Measurements from ENCODE around the gene SMIM24. TPM values are rescaled to one million over a fixed set of nuclear protein-coding genes. Genes with fewer than 3 reads are reported as not detected.
A peak's percentile ranks its signal among the peaks of the same experiment; 100 is the strongest.

Gene SMIM24
- total RNA-seq, 1 experiment from 2014 or later: 1.9 TPM

DNA sequence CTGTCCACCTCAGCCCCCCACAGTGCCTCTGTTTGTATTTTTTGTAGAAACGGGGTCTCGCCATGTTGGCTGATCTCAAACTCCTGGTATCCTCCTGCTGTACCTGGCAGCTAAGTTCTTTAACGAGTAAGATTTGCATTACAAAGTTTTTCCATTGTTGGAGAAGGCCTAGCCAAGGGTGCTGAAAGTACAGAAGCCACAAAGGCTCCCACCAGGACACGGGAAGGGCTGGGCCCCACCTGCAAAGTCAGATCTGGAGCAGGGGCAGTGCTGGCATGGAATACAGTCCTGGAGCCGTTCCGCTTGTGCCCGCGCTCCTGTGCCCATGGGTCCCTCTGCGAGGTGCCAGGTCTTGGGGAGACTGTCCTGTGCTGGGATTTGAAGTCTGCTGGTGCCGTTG is 37.9 kb upstream of the SMIM24 start:
- H2BK120ac ChIP-seq (ENCODE audit: low read depth, low read length, poor library complexity, severe bottlenecking): no peak overlapping the region
- WGBS (ENCODE audit: extremely low coverage, insufficient read length, low lambda C conversion rate): no CpG with 5 or more reads among the region's 10 CpGs
- H3K79me2 ChIP-seq (ENCODE audit: insufficient read depth, low read length): no peaks in the 10 kb centered on the region; the same call in 1 of the 2 replicates
- H3K56ac ChIP-seq (ENCODE audit: insufficient read length, low read depth, low read length): no peak overlapping the region
- TF ChIP-seq, protein P1, sequence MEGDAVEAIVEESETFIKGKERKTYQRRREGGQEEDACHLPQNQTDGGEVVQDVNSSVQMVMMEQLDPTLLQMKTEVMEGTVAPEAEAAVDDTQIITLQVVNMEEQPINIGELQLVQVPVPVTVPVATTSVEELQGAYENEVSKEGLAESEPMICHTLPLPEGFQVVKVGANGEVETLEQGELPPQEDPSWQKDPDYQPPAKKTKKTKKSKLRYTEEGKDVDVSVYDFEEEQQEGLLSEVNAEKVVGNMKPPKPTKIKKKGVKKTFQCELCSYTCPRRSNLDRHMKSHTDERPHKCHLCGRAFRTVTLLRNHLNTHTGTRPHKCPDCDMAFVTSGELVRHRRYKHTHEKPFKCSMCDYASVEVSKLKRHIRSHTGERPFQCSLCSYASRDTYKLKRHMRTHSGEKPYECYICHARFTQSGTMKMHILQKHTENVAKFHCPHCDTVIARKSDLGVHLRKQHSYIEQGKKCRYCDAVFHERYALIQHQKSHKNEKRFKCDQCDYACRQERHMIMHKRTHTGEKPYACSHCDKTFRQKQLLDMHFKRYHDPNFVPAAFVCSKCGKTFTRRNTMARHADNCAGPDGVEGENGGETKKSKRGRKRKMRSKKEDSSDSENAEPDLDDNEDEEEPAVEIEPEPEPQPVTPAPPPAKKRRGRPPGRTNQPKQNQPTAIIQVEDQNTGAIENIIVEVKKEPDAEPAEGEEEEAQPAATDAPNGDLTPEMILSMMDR (conservative IDR thresholded peaks at IDR 0.05): no peak
- no peak overlapping the region for H4K5ac ChIP-seq (ENCODE audit: insufficient read length, low read depth, low read length)
- peaks cover 3% of the 10 kb centered on the region; the same call in 1 of the 2 replicates for H3K4me1 ChIP-seq (ENCODE audit: insufficient read depth, low read length)
- no peak overlapping the region for H2BK15ac ChIP-seq (ENCODE audit: low read depth, low read length)
- no peaks in the 10 kb centered on the region; the same call in 1 of the 2 replicates for H3K27me3 Mint-ChIP-seq (ENCODE audit: low read depth)
- no peaks in the 10 kb centered on the region for H3K23me2 ChIP-seq (ENCODE audit: insufficient read length, low read depth, low read length, poor library complexity, severe bottlenecking)
- H3K36me3 Mint-ChIP-seq (ENCODE audit: insufficient read depth in 1 of 3, low read depth in 3 of 3): peaks cover 2 to 11% (median 10%) of the 10 kb centered on the region in 3 experiments; a peak in 5 of 7 replicates
- no peak overlapping the region for H3K14ac ChIP-seq (ENCODE audit: insufficient read depth, low read length)
- no peaks in the 10 kb centered on the region for H4K20me1 ChIP-seq (ENCODE audit: control insufficient read depth, insufficient read depth, insufficient read length)
- H3K9me3 ChIP-seq (ENCODE audit: control insufficient read depth, low read depth, low read length): no peaks in the 10 kb centered on the region
- no peak overlapping the region for H2AFZ ChIP-seq (ENCODE audit: low read length)
- H2AK5ac ChIP-seq (ENCODE audit: insufficient read length, low read length): no peak overlapping the region
- no peaks in the 10 kb centered on the region; a peak in 1 of 5 replicates for H3K9me3 Mint-ChIP-seq
- H4K91ac ChIP-seq (ENCODE audit: insufficient read length, low read depth, low read length): no peak overlapping the region
- H3K4me1 Mint-ChIP-seq: peaks cover 36 to 45% of the 10 kb centered on the region in 2 experiments
- H3K23ac ChIP-seq (ENCODE audit: insufficient read length, low read depth, low read length): no peak overlapping the region
- H4K8ac ChIP-seq (replicated peaks; ENCODE audit: insufficient read length, low read depth, low read length): no peak overlapping the region
- H3K4me3 Mint-ChIP-seq: peak overlapping the region; percentile 38 to 69
- H3K27me3 ChIP-seq (ENCODE audit: insufficient read depth, low read length): no peaks in the 10 kb centered on the region
- no peak overlapping the region for H3K4ac ChIP-seq (ENCODE audit: low read depth, low read length)
- H3K4me2 ChIP-seq (ENCODE audit: insufficient read depth, insufficient read length, low read length): peak overlapping the region; percentile 17
- H2BK12ac ChIP-seq (ENCODE audit: insufficient read length, low read depth, low read length): no peak overlapping the region
- H2BK5ac ChIP-seq (ENCODE audit: insufficient read length, low read length): no peak overlapping the region
- peak; percentile 68 for DNase-seq
- no peak overlapping the region for H3T11ph ChIP-seq (ENCODE audit: low read length)
- no peaks in the 10 kb centered on the region for H3K79me1 ChIP-seq (ENCODE audit: insufficient read depth, low read depth, low read length, poor library complexity, severe bottlenecking)
- no peak overlapping the region for H2BK20ac ChIP-seq (ENCODE audit: low read depth, low read length, poor library complexity, severe bottlenecking)
- no peak overlapping the region for H3K27ac ChIP-seq (ENCODE audit: insufficient read length, low read depth, low read length)
- peak overlapping the region; percentile 63 to 91 (median 83); a peak in 6 of 7 replicates for H3K27ac Mint-ChIP-seq
- H3K9ac ChIP-seq (ENCODE audit: extremely low read depth, insufficient read length, low read length): no peak overlapping the region
- peak overlapping the region; percentile 19 for H3K18ac ChIP-seq (ENCODE audit: insufficient read length, low read depth, low read length)

Data from H9 (cell line).